ENCODE measurements around the gene PAQR9.

Gene PAQR9

GRCh38 chr3:142923694-142924093 lies 39.8 kb downstream of the PAQR9 start:
- no peak for DNase-seq (ENCODE audit: low read depth in 2 of 2, low spot score in 1 of 2)

DNA sequence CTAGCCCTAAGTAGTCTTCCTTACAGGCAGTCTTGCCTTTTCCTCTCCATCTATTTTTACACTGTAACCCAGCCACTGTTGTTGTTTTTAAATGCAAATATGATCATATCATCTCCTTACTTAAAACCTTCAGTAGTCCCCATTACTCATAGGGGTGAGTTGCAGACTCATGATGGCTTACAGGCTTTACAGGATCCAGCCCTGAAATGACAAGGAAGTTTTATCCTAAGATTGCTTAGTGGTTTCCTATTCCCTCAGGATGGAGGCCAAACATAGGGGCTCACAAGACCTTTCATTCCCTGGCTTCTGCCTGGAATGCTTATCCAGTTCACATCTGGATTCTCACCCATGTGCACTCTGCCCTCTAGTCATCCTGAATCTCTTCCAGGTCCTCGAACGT lies 46.9 kb downstream of the PAQR9 start:
- DNase-seq (ENCODE audit: low read depth in 2 of 2, low spot score in 1 of 2), result no peak

DNA sequence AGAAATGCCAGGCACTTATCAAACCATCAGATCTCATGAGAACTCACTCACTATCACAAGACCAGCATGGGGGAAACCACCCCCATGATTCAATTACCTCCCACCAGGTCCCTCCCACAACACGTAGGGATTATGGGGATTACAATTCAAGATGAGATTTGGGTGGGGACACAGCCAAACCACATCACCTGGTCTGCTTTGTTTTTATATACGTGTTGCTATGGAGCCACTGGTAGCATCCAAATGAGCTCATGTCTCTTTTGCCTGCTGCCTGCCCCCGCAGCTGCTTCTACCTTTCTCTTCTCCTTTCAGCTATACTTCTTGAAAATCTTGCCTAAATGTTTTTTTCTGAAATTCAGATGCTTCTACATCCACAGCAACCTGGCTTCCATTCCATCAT lies 47.8 kb downstream of the PAQR9 start:
- no peak for DNase-seq (ENCODE audit: low read depth in 2 of 2, low spot score in 1 of 2)

DNA sequence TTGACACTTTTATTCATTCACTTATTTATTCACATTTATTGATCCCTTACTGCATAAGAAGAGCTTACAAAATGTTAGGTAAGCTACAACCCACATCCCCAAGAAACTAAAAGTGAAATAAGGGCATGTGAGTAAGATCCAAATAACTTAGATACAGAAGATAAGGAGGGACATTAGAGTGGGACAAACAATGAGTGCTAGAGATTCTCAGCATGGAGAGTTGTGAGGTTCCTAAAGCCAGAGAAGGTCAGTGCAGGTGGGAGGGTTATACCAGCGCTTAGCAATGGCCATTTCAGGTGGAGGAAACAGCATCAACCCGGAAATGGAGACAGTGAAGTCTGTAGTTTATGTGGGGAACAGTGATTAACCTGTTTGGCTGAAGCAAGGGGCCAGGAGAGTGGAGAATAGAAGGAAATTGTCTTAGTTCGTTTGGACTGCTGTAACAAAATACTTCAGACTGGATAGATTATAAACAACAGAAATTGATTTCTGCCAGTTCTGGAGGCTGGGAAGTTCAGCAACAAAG lies 49.1 kb downstream of the PAQR9 start:
- no peak for DNase-seq (ENCODE audit: low read depth in 2 of 2, low spot score in 1 of 2)

DNA sequence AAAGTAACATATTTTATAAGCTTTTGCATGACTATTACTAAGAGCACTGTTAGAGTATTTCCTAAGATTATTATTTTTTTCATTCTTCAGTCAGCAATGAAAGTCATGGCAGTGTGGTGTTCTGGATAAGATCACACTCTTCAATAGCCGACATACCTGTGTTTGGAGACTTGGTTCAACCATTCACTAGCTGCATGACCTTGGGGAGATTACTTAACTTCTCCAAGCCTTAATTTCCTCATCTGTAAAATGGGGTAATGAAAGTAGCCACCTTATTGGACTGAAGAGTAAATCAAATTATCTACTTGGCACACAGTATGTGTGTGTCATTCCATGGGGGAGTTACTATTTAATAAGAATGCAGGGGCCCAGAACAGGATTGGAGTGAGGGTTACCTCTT lies 50.0 kb downstream of the PAQR9 start:
- DNase-seq (ENCODE audit: low read depth in 2 of 2, low spot score in 1 of 2), result no peak

DNA sequence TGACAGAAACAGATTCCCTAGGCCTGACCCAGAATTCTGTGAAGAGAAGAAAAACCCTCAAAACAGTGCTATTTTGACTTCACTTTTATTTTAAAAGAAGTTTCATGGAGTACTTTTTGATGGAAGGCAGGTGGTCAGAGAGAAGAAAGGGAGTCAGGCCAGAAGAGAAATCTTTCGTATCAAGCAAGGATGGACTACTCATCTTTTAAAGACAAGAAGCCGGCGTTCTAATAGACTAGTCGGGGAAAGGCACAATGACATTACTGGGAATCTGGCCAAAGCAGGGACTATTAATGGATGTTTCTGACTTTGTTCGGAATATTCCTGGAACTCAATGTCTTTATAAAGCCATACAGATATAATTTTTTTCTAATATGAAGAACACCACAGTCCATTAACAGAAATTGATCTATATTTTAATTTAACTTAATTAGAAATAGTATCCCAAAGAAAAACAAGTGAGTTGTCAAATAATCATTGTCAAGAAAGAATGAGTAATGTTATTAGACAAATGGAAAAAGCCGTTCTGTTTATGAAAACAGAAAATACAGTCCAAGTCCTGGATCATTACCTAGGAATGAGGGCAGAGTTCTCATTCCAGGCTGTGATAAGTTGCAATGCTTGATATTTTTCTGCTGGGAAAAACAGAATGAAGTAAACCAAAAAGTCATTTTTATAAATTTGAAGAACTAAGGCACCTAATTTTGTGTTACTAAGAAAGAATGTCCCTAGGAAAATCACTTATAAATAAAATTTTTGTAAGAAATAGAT lies 50.9 kb downstream of the PAQR9 start:
- no peak for DNase-seq (ENCODE audit: low read depth in 2 of 2, low spot score in 1 of 2)

All from stimulated activated CD8-positive, alpha-beta memory T cell treated with anti-CD3 and anti-CD28 coated beads, Interleukin-4, amount 100 ng/mL, for 1 hour (primary cell).